BJ (cell line): ENCODE results near the gene ARPC4. TPM values are rescaled to one million over a fixed set of nuclear protein-coding genes. Genes with fewer than 3 reads are reported as not detected.
"Not testable (repeated sequence)": the region's sequence is repeated elsewhere in the genome, so short reads cannot be mapped to it uniquely, and the experiment has no call there.

Source experiments
- CTCF ChIA-PET: fragments of 350-600 bp; formaldehyde crosslinking; extraction: SDS; loops from one replicate; lab custom pipeline; 2021; ENCODE audit warnings: antibody characterized with exemption, inconsistent platforms; lab: Yijun Ruan, JAX
- POLR2A ChIA-PET: fragments of 300-600 bp; sonication (Branson Sonifier 250); formaldehyde crosslinking; extraction: SDS; loops from one replicate; lab custom pipeline; 2021; ENCODE audit warnings: antibody characterized with exemption; lab: Charles Lee
- DNase-seq: peaks from one replicate; pipeline ENCODE4 v3.0.0-alpha.2; 2011; ENCODE audit warnings: low read depth
- H3K27me3 ChIP-seq: 2 replicates; pipeline ENCODE4 v1.6.0; 2011; ENCODE audit warnings: low read length; ENCODE audit not compliant: control insufficient read depth, insufficient read depth
- H3K36me3 ChIP-seq: 2 replicates; pipeline ENCODE4 v1.5.1; 2011; ENCODE audit warnings: low read length; ENCODE audit not compliant: control insufficient read depth, insufficient read depth
- H3K4me3 ChIP-seq: 2 replicates; pipeline ENCODE4 v1.5.1; 2011; ENCODE audit warnings: low read depth, mild to moderate bottlenecking, control low read depth, low read length
- polyA plus RNA-seq: library from polyadenylated mRNA; depleted of rRNA; stranded (reverse); fragments of >200 nt; gene quantifications from 2 replicates; pipeline ENCODE4 v1.2.3, GENCODE V29; 2011; rRNA removed
- TF ChIP-seq, protein P1 (sequence below): IDR thresholded peaks from 2 replicates; pipeline ENCODE4 v1.5.1; 2011; ENCODE audit warnings: low read depth, mild to moderate bottlenecking, control low read depth, inconsistent platforms, low read length, moderate library complexity; ENCODE audit not compliant: insufficient read depth

Gene ARPC4
- polyA plus RNA-seq, 1 experiment, result 238 TPM

DNA sequence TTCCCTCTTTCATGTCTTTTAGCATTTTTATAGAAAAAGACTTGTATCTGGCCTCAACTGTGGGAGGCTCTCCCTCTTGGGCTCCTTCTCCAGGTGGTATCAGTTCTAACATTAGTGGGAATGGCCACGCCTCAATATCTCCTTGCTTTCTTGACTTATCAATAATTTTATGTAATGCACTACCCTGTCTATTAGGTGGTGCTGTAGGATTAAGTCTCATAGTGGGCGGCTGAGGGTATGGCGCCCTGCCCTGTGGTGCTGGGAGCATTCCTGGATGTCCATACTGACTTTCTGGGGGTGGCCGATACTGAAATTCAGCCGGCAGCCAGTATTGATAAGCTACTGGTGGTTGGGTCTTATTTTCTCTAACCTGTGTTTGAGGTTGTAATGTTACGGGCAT lies 59.6 kb downstream of the ARPC4 start:
- TF ChIP-seq, protein P1, sequence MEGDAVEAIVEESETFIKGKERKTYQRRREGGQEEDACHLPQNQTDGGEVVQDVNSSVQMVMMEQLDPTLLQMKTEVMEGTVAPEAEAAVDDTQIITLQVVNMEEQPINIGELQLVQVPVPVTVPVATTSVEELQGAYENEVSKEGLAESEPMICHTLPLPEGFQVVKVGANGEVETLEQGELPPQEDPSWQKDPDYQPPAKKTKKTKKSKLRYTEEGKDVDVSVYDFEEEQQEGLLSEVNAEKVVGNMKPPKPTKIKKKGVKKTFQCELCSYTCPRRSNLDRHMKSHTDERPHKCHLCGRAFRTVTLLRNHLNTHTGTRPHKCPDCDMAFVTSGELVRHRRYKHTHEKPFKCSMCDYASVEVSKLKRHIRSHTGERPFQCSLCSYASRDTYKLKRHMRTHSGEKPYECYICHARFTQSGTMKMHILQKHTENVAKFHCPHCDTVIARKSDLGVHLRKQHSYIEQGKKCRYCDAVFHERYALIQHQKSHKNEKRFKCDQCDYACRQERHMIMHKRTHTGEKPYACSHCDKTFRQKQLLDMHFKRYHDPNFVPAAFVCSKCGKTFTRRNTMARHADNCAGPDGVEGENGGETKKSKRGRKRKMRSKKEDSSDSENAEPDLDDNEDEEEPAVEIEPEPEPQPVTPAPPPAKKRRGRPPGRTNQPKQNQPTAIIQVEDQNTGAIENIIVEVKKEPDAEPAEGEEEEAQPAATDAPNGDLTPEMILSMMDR, result no peak
- CTCF ChIA-PET, result no interaction called here
- H3K36me3 ChIP-seq, result no peaks in the 10 kb centered on the region
- no peak for DNase-seq
- POLR2A ChIA-PET, result no interaction called here
- peaks cover 5% of the 10 kb centered on the region; the same call in 1 of the 2 replicates for H3K27me3 ChIP-seq
- H3K4me3 ChIP-seq, result no peak overlapping the region

DNA sequence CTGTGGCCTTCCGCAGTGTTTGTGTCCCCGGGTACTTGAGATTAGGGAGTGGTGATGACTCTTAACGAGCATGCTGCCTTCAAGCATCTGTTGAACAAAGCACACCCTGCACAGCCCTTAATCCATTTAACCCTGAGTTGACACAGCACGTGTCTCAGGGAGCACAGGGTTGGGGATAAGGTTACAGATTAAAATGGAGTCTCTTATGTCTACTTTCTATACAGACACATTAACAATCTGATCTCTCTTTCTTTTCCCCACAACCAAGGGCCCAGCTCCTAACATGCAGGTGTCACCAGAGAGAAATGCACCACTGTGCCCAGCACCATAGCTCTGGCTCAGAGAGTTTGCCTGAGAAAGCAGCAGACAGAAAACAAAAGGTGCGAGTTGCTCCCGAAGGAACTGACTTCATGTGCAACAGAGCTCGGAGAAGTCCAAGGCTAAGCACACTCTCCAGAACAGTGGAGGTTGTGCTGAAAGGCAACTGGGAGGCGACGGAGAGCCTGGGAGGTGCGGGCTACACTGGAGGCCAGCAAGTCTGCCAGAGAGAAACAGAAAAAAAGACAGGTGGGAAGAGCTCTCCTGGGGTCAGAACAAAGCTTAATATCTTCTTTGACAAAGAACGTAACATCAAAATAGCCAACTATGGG lies 61.5 kb downstream of the ARPC4 start:
- ChIA-PET POLR2A (interaction anchor here (0.6 kb wide), 1 partner anchor 16 kb away, joined by 17 read pairs; no protein-coding TSS in a partner anchor), CTCF (interaction anchor here (1.3 kb wide), 1 partner anchor 12 kb away, joined by 3 read pairs; no protein-coding TSS in a partner anchor)
- not testable (repeated sequence) for H3K27me3 ChIP-seq, H3K4me3 ChIP-seq, DNase-seq, H3K36me3 ChIP-seq

GRCh38 chr3:9855594-9855993 lies 62.7 kb downstream of the ARPC4 start:
- POLR2A ChIA-PET, result interaction anchor here (0.6 kb wide), 1 partner anchor 12 kb away, joined by 4 read pairs; the partner anchor contains the start of gene RPUSD3
- CTCF ChIA-PET, result interaction anchor here (0.9 to 1.3 kb wide), 2 partner anchors 10 to 91 kb away, joined by 3 read pairs; no protein-coding TSS in a partner anchor

More at GRCh38 chr3:9855594-9855993, 62.7 kb downstream of the ARPC4 start:
- no peaks in the 10 kb centered on the region for H3K36me3 ChIP-seq
- H3K4me3 ChIP-seq, result no peak overlapping the region
- peaks cover 5% of the 10 kb centered on the region; the same call in 1 of the 2 replicates for H3K27me3 ChIP-seq
- TF ChIP-seq, protein P1, result no peak
- no peak for DNase-seq

Other genes starting within 250 kb of the ARPC4 start
- gene LHFPL4, start 239.3 kb upstream of the ARPC4 start, polyA plus RNA-seq, result not detected in 2 replicates
- 29.4 and 35.4 TPM in 2 replicates for gene MTMR14, start 143.6 kb upstream of the ARPC4 start, polyA plus RNA-seq
- not detected in 2 replicates for gene CPNE9, start 89.2 kb upstream of the ARPC4 start, polyA plus RNA-seq
- 5.7 and 10.0 TPM in 2 replicates for gene BRPF1, start 61.3 kb upstream of the ARPC4 start, polyA plus RNA-seq
- gene OGG1, start 43.1 kb upstream of the ARPC4 start, polyA plus RNA-seq, result 27.3 and 40.9 TPM in 2 replicates
- 21.6 and 32.6 TPM in 2 replicates for gene CAMK1, start 23.1 kb upstream of the ARPC4 start, polyA plus RNA-seq
- 84.6 and 113 TPM in 2 replicates for gene TADA3, start 609 bp upstream of the ARPC4 start, polyA plus RNA-seq
- 17.6 and 25.4 TPM in 2 replicates for gene TTLL3, start 17.2 kb downstream of the ARPC4 start, polyA plus RNA-seq
- gene RPUSD3, start 50.9 kb downstream of the ARPC4 start, polyA plus RNA-seq, result 28.5 and 44.9 TPM in 2 replicates
- 0.09 and 0.25 TPM in 2 replicates for gene CIDEC, start 87.2 kb downstream of the ARPC4 start, polyA plus RNA-seq
- gene JAGN1, start 97.5 kb downstream of the ARPC4 start, polyA plus RNA-seq, result 46.5 and 47.2 TPM in 2 replicates
- 2.2 and 4.0 TPM in 2 replicates for gene IL17RE, start 109.8 kb downstream of the ARPC4 start, polyA plus RNA-seq
- gene IL17RC, start 124.0 kb downstream of the ARPC4 start, polyA plus RNA-seq, result 14.7 and 28.1 TPM in 2 replicates
- gene CRELD1, start 140.8 kb downstream of the ARPC4 start, polyA plus RNA-seq, result 22.5 and 30.3 TPM in 2 replicates
- 1.9 and 4.0 TPM in 2 replicates for gene PRRT3, start 159.3 kb downstream of the ARPC4 start, polyA plus RNA-seq
- gene EMC3, start 193.8 kb downstream of the ARPC4 start, polyA plus RNA-seq, result 152 and 200 TPM in 2 replicates
- 5.6 and 5.9 TPM in 2 replicates for gene FANCD2, start 233.4 kb downstream of the ARPC4 start, polyA plus RNA-seq